GM18861 (cell line): ENCODE results near the gene SNUPN.
"Not testable (repeated sequence)": the region's sequence is repeated elsewhere in the genome, so short reads cannot be mapped to it uniquely, and the experiment has no call there.

Experiments
- ATAC-seq: cut with Tn5 transposase; IDR thresholded peaks from one replicate; pipeline ENCODE4 v1.9.1; 2021; ENCODE audit not compliant: unreplicated experiment

The SNUPN gene

GRCh38 chr15:75584121-75584520 lies 41.4 kb downstream of the SNUPN start:
- ATAC-seq: no peak

DNA sequence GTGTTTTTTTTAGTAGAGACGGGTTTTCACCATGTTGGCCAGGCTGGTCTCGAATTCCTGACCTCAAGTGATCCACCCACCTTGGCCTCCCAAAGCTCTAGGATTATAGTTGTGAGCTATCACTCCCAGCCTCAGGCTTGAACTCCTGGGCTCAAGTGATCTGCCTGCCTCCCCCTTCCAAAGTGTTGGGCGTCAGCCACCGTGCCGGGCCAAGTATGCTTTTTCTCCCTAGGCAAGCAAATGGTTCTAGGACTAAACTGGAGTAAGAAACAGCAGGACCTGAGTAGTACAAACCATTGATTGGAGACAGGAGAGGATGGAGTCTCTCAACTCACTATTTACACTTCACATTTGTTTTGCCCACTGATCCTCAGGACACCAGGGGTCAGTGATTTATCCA lies 41.8 kb downstream of the SNUPN start:
- ATAC-seq: no peak

DNA sequence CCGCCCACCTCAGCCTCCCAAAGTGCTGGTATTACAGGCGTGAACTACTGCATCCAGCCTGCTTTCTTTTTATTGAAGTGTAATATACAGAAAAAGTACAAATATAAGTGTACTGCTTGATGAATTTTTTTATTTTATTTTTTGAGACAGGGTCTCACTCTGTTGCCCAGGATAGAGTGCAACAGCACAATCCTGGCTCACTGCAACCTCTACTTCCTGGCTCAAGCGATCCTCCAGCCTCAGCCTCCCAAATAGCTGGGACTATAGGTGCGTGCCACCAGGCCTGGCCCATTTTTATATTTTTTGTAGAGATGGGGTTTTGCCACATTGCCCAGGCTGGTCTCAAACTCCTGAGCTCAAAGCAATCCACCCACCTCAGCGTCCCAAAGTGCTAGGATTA lies 42.6 kb downstream of the SNUPN start:
- ATAC-seq: not testable (repeated sequence)

DNA sequence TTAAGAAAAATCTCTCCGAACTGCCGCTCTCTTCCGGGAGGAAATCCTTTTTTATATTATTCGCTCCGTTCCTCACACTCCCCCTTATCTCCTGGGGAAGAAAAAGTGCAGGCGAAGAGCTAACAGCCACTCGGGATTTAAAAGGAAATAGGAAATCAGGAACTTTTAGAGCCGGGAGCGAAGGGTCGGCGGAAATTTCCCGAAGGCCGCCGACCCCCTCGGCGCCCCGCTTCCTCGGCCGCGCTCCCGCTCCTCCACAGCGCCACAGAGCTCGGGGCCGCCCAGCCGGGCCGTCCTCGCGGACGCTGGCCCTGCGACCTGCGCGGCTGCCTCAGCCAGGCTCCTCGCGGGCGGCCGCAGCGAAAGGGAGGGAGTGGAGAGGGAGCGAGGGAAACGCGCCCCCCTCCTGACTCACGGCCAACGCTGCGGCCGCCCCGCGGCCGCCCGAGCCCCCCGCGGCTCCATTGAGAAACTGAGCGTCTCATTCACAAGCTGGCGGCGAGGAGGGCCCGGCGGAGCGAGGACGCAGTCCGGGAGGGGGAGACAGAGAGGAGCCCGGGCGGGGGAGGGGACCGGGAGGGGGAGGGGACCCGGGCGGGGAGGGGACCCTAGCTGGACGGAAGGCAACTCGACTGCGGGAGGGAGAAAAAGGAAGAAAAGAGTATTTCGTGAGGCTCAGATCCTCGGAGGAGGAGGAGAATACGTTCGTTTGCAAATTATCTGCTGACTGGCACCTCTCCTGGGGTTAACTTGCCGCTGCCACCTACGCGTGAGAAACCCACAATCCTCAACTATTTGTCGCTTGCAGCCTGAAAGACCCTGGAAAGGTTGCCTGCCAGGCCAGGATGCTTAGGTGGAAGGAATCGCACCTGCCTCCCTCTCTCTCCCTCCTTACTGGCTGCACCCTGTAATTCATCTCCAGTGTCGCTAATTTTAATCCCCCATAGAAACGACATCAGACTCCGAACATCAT lies 46.3 kb downstream of the SNUPN start, which contains the start of gene PTPN9:
TSS of gene PTPN9 (minus strand) at position 368 of the 973 bp plus-strand sequence. CDS start 539 bp downstream, outside the sequence.
- peak; percentile 51 for ATAC-seq

DNA sequence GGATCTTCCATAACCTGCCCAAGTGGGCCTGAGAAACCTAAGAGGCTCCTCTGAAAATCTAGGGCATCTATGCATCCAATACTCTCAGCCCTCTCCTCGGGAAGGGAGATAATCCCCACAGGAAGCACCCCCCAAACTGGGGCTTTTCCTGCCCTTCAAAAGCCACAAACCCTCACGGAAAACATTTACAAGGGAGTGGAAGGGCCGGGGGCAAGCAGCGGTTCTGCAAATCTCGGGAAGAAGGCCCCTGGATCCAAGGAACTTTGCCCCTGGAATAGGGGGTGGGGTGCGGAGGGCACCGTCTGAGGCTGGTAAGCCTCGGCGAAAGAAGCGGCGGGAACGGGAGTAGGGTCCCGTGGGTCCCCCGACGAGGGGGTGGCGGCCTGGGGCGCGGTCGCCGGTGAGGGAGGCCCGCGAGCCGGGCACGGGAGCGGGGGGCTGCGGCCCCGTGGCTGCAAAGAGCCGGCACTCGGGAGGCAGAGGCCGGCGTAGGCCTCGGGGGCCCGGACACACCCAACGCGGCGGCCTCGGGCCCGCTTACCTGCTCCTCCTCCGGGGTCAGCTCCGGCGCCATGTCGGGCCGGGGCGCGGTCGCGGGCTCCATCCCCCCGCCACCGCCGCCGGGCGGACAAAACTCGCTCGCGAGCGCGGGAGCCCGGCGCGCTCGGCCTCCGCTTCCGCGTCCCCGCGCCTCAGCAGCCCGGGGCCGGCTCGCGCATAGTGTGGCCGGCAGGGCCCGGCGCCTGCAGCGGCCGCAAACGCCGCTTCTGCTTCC lies 47.2 kb downstream of the SNUPN start:
- ATAC-seq: no peak

DNA sequence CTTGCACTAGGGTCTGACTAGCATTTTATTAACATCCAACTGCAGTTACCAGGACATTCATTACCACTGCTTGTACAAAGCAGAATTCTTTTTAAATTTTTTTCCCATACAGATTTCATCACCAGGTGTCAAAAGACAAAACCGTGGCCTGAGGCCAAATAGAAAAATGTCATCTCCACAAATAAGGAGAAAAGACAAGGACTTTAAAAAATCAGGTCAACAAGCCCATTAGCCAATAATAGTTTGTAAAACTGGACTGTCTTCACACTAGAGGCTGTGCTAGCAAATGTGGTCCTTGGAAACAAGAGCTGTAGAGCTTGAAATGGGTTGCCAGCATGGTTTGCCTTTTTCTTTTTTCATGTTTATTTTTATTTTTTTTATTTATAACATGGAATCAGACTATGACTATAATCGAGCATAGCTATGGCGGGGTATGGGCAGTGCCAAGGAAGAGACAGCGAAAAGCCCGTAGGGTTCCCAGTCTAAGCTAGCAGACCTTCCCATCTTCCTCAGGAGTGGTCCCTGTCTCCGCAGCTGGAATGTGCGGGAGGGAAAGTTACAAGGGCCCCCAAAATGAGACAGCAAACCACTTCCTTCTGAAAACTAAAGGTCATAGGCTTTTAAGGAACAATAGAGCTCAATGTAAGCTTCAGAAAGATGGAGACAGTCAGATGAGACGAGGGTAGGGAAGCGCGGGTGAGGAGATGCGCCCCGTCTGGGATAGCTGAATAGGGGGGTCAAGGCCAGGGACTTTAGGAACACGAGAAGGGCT lies 47.9 kb downstream of the SNUPN start:
- no peak for ATAC-seq

DNA sequence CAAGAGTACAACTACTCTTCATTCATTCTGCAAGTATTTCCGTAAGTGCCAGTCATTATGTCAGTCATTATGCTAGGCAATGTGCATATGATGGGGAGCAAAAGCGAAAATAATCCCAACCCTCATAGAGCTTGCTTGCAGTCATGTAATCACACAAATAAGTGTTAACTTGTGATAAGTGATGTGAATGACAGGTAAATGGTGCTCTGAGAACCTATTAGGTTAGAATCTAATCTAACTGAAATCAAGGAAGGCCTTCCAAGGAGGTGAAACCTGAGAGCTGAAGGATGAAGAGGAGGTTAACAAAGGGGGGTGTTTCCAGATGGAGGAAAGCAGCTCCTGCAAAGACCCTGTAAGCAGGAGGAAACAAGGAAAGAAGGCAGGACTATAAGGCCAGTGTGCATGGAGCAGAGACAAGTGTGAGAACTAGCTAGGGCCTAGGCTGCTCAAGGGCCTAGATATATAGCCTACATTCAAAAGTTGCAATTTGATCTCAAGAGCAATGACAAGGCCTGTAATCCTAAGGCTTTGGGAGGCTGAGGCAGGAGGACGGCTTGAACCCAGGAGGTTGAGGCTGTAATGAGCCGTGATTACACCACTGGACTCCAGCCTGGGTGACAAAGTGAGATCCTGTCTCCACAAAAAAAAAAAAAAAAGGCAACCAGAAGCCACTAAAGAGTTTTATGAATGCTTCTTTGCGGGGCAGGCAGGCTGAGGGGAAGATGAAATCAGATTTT lies 51.7 kb downstream of the SNUPN start:
- ATAC-seq: no peak

DNA sequence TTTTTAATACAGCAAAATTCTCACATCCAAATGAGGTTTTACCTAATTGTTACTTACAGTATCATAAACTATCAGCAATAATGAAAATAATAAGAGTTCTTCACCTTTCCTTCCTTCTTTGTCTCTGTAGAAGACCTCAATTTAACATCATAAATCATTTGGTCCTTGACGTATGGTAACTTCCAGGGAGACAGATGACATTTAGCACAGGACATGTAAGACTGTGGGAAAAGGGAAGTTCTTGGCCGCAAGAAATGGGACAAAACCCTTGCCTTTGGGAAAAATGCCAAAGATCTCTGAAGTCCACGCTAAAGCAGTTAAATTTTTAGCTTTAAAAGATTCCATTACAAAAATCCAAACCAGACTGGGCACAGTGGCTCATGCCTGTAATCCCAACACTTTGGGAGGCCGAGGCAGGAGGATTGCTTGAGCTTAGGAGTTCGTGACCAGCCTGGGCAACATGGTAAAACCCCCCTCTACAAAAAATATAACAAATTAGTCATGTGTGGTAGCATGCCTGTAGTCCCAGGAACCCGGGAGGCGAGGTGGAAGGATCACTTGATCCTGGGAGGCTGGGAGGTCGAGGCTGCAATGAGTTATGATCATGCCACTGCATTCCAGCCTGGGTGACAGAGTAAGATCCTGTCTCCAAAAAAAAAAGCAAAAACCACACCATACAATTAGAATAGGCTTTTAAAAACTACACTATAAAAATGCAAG lies 55.2 kb downstream of the SNUPN start:
- no peak for ATAC-seq

DNA sequence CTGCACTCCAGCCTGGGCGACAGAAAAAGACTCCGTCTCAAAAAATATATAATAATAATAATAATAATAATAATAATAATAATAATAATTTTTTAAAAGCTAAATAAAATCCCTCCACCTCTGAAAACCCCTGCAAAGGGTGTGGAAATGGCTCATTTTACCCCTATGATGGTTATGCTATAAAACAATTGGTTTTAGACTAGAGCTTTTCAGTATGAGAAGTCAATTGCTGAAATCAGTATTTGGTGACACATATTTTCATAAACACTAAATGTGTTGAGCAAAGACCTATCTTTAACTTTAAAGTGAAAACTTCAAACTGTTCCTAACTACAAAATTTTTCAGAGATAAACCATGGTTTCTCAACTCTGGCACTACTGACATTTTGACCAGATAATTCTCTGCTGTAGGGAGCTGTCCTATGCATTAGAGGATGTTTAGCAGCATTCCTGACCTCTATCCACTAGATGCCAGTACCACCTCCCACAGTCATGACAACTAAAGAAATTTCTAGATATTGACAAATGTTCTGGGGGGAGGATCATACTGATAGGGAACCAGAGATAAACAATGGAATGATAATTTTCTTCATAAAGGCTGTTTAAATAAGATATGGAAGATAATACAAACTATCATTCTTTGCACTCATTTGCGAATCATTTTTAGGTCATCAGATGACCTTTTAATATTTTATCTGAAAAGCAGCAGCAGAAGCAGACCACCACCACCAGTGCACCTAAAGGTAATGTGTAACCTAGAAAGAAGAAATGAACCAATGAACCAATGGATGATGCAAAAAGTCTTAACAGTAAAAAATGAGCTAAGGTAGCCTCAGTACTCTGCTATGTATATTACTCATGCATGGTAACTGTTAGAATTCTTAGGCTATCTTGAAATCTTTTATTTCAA lies 60.2 kb downstream of the SNUPN start:
- ATAC-seq: no peak

- no peak for ATAC-seq
Observed at GRCh38 chr15:75561888-75562287, 63.6 kb downstream of the SNUPN start.

GRCh38 chr15:75559360-75559759 lies 66.2 kb downstream of the SNUPN start:
- not testable (repeated sequence) for ATAC-seq

GRCh38 chr15:75558955-75559354 lies 66.6 kb downstream of the SNUPN start:
- ATAC-seq: not testable (repeated sequence)

- ATAC-seq: no peak
Observed at GRCh38 chr15:75554717-75555116, 70.8 kb downstream of the SNUPN start.

GRCh38 chr15:75553659-75554058 lies 71.9 kb downstream of the SNUPN start:
- no peak for ATAC-seq

DNA sequence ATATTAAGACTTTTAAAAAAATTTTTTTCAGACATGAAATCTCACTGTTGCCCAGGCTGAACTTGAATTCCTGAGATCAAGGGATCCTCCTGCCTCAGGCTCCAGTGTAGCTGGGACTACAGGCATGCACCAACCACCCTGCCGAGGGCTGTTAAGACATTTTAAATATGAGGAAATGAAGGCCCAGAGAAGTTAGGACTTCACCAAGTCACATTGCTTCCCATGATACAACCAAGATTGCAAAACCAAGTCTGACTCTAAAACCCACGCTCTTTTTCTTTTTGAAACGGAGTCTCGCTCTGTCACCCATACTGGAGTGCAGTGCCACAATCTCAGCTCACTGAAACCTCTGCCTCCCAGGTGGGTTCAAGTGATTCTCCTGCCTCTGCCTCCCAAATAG lies 74.4 kb downstream of the SNUPN start:
- no peak for ATAC-seq
